H1 (cell line): ENCODE results near the gene TOP3B. TPM values are rescaled to one million over a fixed set of nuclear protein-coding genes. Genes with fewer than 3 reads are reported as not detected.

ENCODE experiments used
- CTCF ChIA-PET: fragments of 300-600 bp; sonication (Branson Sonifier 250); formaldehyde crosslinking; loops from one replicate; lab custom pipeline; 2021; ENCODE audit not compliant: partially characterized antibody; lab: Charles Lee
- POLR2A ChIA-PET: fragments of 300-600 bp; sonication (Branson Sonifier 250); formaldehyde crosslinking; loops from one replicate; lab custom pipeline; 2021; ENCODE audit warnings: inconsistent platforms; ENCODE audit not compliant: partially characterized antibody; lab: Charles Lee
- DNase-seq, 2 experiments: peaks; one replicate each; pipeline versions ENCODE4 v3.0.0 to v3.0.0-alpha.2; 2010 to 2022; ENCODE audit warnings: low spot score in 2 of 2, low read depth in 1 of 2, mixed read lengths in 1 of 2
- FAIRE-seq: peaks from 2 replicates; lab custom pipeline; 2011; peaks lifted over from hg19 to GRCh38; lab: Jason Lieb, UNC
- H2AFZ ChIP-seq: 2 replicates; pipeline ENCODE4 v1.8.1; 2012; ENCODE audit warnings: low read length, inconsistent platforms
- H2AK5ac ChIP-seq: 2 replicates; pipeline ENCODE4 v1.6.1; 2013; ENCODE audit warnings: low read depth, low read length
- H2BK120ac ChIP-seq: replicated peaks from 2 replicates; pipeline ENCODE3; 2013; ENCODE audit warnings: low read depth, low read length, inconsistent platforms
- H2BK12ac ChIP-seq: 2 replicates; pipeline ENCODE4 v1.6.1; 2013; ENCODE audit warnings: low read depth, low read length
- H2BK15ac ChIP-seq: 2 replicates; pipeline ENCODE4 v1.6.1; 2013; ENCODE audit warnings: low read length
- H2BK20ac ChIP-seq: 2 replicates; pipeline ENCODE4 v1.6.1; 2013; ENCODE audit warnings: low read length
- H2BK5ac ChIP-seq: 2 replicates; pipeline ENCODE4 v1.6.1; 2013; ENCODE audit warnings: low read depth, low read length
- H3K14ac ChIP-seq: 2 replicates; pipeline ENCODE4 v1.6.1; 2013; ENCODE audit warnings: inconsistent platforms; ENCODE audit not compliant: insufficient read length
- H3K18ac ChIP-seq: 2 replicates; pipeline ENCODE4 v1.6.1; 2013; ENCODE audit warnings: low read length; ENCODE audit errors: extremely low read depth
- H3K23ac ChIP-seq: 2 replicates; pipeline ENCODE4 v1.6.1; 2013; ENCODE audit warnings: inconsistent platforms; ENCODE audit not compliant: insufficient read length
- H3K23me2 ChIP-seq: 2 replicates; pipeline ENCODE4 v1.6.1; 2013; ENCODE audit warnings: low read depth, low read length
- H3K27ac ChIP-seq: 2 replicates; pipeline ENCODE4 v1.6.1; 2011; ENCODE audit warnings: low read depth, low read length, inconsistent platforms
- H3K27me3 ChIP-seq, 4 experiments: replicated peaks in 1 of 4; 1 replicate in 1 of 4; 2 replicates in 3 of 4; pipeline versions ENCODE4 v1.6.1 to v1.8.1; 2011 to 2013; ENCODE audit warnings: low read length in 3 of 4, mild to moderate bottlenecking in 3 of 4, inconsistent platforms in 2 of 4, mixed read lengths in 2 of 4, moderate library complexity in 1 of 4; ENCODE audit not compliant: control insufficient read depth in 3 of 4, insufficient read depth in 3 of 4; ENCODE audit errors: extremely low read depth in 1 of 4
- H3K36me3 ChIP-seq, 4 experiments: 2 replicates each; pipeline versions ENCODE4 v1.6.1 to v1.8.1; 2011 to 2013; ENCODE audit warnings: mild to moderate bottlenecking in 4 of 4, low read length in 3 of 4, moderate library complexity in 2 of 4, control low read depth in 1 of 4, inconsistent platforms in 1 of 4; ENCODE audit not compliant: insufficient read depth in 4 of 4, control insufficient read depth in 2 of 4
- H3K4ac ChIP-seq: replicated peaks from 2 replicates; pipeline ENCODE3; 2013; ENCODE audit warnings: low read length, low read depth, mixed read lengths, inconsistent platforms; ENCODE audit not compliant: insufficient read length
- H3K4me1 ChIP-seq, 4 experiments: replicated peaks in 1 of 4; 1 replicate in 1 of 4; 2 replicates in 3 of 4; pipeline versions ENCODE4 v1.6.1 to v1.8.1; 2011 to 2013; ENCODE audit warnings: low read length in 3 of 4, inconsistent platforms in 2 of 4, mixed read lengths in 1 of 4; ENCODE audit not compliant: insufficient read depth in 4 of 4, control insufficient read depth in 3 of 4
- H3K4me2 ChIP-seq, 2 experiments: 2 replicates each; pipeline versions ENCODE4 v1.6.1 to v1.8.1; 2011 to 2013; ENCODE audit warnings: low read depth in 2 of 2, low read length in 2 of 2, control low read depth in 1 of 2, inconsistent platforms in 1 of 2, mild to moderate bottlenecking in 1 of 2; ENCODE audit not compliant: insufficient read depth in 1 of 2
- H3K4me3 ChIP-seq, 4 experiments: fragments of 200-600, 300-600 bp in 1 of 4; sonication (generic), shearing (Covaris generic), sonication (Bioruptor Twin) in 1 of 4; 2 replicates each; pipeline versions ENCODE4 v1.5.1 to v1.8.1; 2011 to 2016; ENCODE audit warnings: low read length in 4 of 4, low read depth in 3 of 4, control low read depth in 2 of 4, inconsistent platforms in 2 of 4, mild to moderate bottlenecking in 2 of 4, mixed read lengths in 1 of 4, moderate library complexity in 1 of 4; ENCODE audit not compliant: insufficient read depth in 2 of 4; ENCODE audit errors: extremely low read depth in 1 of 4
- H3K56ac ChIP-seq: replicated peaks from 2 replicates; pipeline ENCODE3; 2013; ENCODE audit warnings: low read depth, mild to moderate bottlenecking, mixed read lengths, low read length, inconsistent platforms; ENCODE audit not compliant: insufficient read length
- H3K79me1 ChIP-seq: 2 replicates; pipeline ENCODE4 v1.6.1; 2013; ENCODE audit warnings: low read depth, low read length, control low read depth
- H3K79me2 ChIP-seq, 2 experiments: 2 replicates each; pipeline versions ENCODE4 v1.6.1 to v1.8.1; 2012 to 2013; ENCODE audit warnings: low read length in 2 of 2, mild to moderate bottlenecking in 2 of 2, inconsistent platforms in 1 of 2; ENCODE audit not compliant: insufficient read depth in 2 of 2, control insufficient read depth in 1 of 2
- H3K9ac ChIP-seq, 4 experiments: replicated peaks in 1 of 4; 1 replicate in 1 of 4; 2 replicates in 3 of 4; pipeline versions ENCODE4 v1.6.1 to v1.8.1; 2011 to 2013; ENCODE audit warnings: low read depth in 3 of 4, low read length in 3 of 4, control low read depth in 2 of 4, mild to moderate bottlenecking in 2 of 4, moderate library complexity in 2 of 4, inconsistent platforms in 1 of 4; ENCODE audit errors: extremely low read depth in 1 of 4
- H3K9me3 ChIP-seq, 2 experiments: 2 replicates each; pipeline versions ENCODE4 v1.6.1 to v1.8.1; 2012 to 2013; ENCODE audit warnings: mild to moderate bottlenecking in 2 of 2, moderate library complexity in 2 of 2, control low read depth in 1 of 2, inconsistent platforms in 1 of 2, low read depth in 1 of 2, low read length in 1 of 2, mixed read lengths in 1 of 2; ENCODE audit not compliant: insufficient read depth in 2 of 2
- H4K20me1 ChIP-seq, 2 experiments: replicated peaks in 1 of 2; 2 replicates each; pipeline versions ENCODE3 to v1.8.1; 2011 to 2013; ENCODE audit warnings: inconsistent platforms in 2 of 2, low read length in 2 of 2, mild to moderate bottlenecking in 1 of 2; ENCODE audit not compliant: insufficient read depth in 2 of 2, control insufficient read depth in 1 of 2
- H4K5ac ChIP-seq: 2 replicates; pipeline ENCODE4 v1.6.1; 2013; ENCODE audit warnings: low read length, low read depth, mixed read lengths, inconsistent platforms; ENCODE audit not compliant: insufficient read length
- H4K8ac ChIP-seq: 2 replicates; pipeline ENCODE4 v1.8.0; 2013; ENCODE audit warnings: mild to moderate bottlenecking, moderate library complexity, low read length, inconsistent platforms; ENCODE audit not compliant: insufficient read depth; ENCODE audit errors: extremely low read depth
- H4K91ac ChIP-seq: replicated peaks from 2 replicates; pipeline ENCODE3; 2013; ENCODE audit warnings: low read length, mixed read lengths, inconsistent platforms; ENCODE audit not compliant: insufficient read length
- SP2 ChIP-seq: IDR thresholded peaks from 2 replicates; pipeline ENCODE4 v1.6.1; 2012; ENCODE audit warnings: mild to moderate bottlenecking, low read length, inconsistent platforms
- TEAD4 ChIP-seq: IDR thresholded peaks from 2 replicates; pipeline ENCODE4 v1.6.1; 2012; ENCODE audit warnings: low read depth, low read length, inconsistent platforms, mixed read lengths
- WGBS, 2 experiments: shearing (Covaris generic) in 1 of 2; methylation state at CpG; one replicate each; pipeline versions ENCODE4 v1.1.6 to v1.1.7; 2013 to 2015; ENCODE audit warnings: low lambda C conversion rate in 2 of 2, mixed read lengths in 2 of 2, inconsistent platforms in 1 of 2, low coverage in 1 of 2, missing lambda C conversion rate in 1 of 2; ENCODE audit not compliant: insufficient replicate concordance in 2 of 2, insufficient coverage in 1 of 2, insufficient read length in 1 of 2; ENCODE audit errors: extremely low coverage in 1 of 2, missing lambda C conversion rate in 1 of 2; 5-methylcytosine and 5-hydroxymethylcytosine counted together
- polyA plus RNA-seq, 7 experiments: library from polyadenylated mRNA; depleted of rRNA in 3 of 7; stranded (reverse) in 5 of 7; unstranded in 2 of 7; fragments of >200 nt in 5 of 7; fragments of 200-250 nt in 2 of 7; gene quantifications; 1 replicate in 5 of 7; 2 replicates in 1 of 7; 4 replicates in 1 of 7; pipeline versions ENCODE4 v1.2.1 to v1.2.3, GENCODE V29; 2011 to 2013; ENCODE audit warnings: missing spikeins in 2 of 7, mixed read lengths in 2 of 7
- total RNA-seq: library from RNA; stranded (reverse); fragmentation: NEBNext Ultra II Directional; extraction: Animal tissue kit (Norgen Biotek cat#: 25700); gene quantifications from 2 replicates; pipeline ENCODE4 v1.2.1, GENCODE V29; 2021

TOP3B gene
- total and polyA plus RNA-seq, 2 of the 8 experiments (the other 6 are each of a cell fraction or from before 2014, with no cell fraction given), result 30.4 to 52.8 TPM

DNA sequence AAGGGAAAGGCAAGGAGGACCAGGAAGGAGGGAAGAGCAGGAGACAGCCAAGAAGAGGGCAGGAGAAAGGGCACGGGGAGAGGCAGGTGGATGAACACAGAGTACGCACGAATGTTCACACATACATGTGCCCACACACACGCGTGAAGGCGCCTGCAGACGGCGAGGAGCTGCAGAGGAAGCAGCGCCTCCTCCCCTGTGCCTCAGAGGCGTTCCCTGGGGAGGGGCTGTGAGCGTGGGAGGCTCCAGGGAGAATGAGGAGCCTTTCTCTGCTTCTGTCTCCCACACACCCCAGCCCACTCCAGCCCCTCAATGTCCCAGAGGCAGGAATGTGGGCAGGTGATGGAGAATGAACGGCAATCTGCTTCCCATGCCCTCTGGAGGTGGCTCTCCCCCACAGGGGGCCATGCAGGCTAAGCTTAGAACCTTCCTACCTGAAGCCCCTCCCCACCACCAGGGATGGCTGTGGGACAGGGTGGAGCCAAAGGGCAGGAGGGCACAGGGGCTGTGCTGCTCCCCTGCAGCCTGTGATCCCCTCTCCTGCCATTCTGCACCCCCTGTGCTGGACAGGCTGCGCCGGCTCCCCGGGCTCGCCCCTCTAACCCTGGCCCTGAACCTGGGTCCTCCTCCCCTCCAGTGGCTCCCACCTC lies 55.3 kb downstream of the TOP3B start:
- no peak for TF ChIP-seq SP2
- TF ChIP-seq TEAD4, result 0 out of 2 replicates have a peak, but pooled peaks have one; percentile 34
- TF ChIP-seq, all 59 proteins: peak for 1
- no peak for FAIRE-seq
- peak overlapping the region; percentile 83 for H4K91ac ChIP-seq
- H3K36me3 ChIP-seq, result 0 out of 8 replicates have a peak, but pooled peaks cover 0 to 3% (median 0%) of the 10 kb centered on the region in 4 experiments
- no peak overlapping the region for H2AFZ ChIP-seq
- ChIA-PET CTCF (interaction anchor here (1.4 to 2.0 kb wide), 3 partner anchors 10 to 168 kb away, joined by 3 to 16 read pairs (median 13); no protein-coding TSS in a partner anchor), POLR2A (interaction anchor here (0.6 to 1.6 kb wide), 2 partner anchors 9 to 71 kb away, joined by 3 to 8 read pairs; no protein-coding TSS in a partner anchor)
- no peaks in the 10 kb centered on the region for H3K79me1 ChIP-seq
- no peaks in the 10 kb centered on the region for H4K20me1 ChIP-seq
- H2BK12ac ChIP-seq, result peak overlapping the region; percentile 77; the same call in 1 of the 2 replicates
- H3K4me1 ChIP-seq, result peaks cover 0 to 33% (median 26%) of the 10 kb centered on the region in 4 experiments; a peak in 6 of 7 replicates
- H3K4me3 ChIP-seq, result no peak overlapping the region
- peak overlapping the region; percentile 86 for H2BK20ac ChIP-seq
- 0 out of 2 replicates have a peak overlapping the region, but pooled peaks have one; percentile 90 for H2AK5ac ChIP-seq
- no peaks in the 10 kb centered on the region for H3K9me3 ChIP-seq
- no peak overlapping the region for H3K9ac ChIP-seq
- no peak overlapping the region for H3K14ac ChIP-seq
- no peaks in the 10 kb centered on the region for H3K27me3 ChIP-seq
- H2BK5ac ChIP-seq, result 0 out of 2 replicates have a peak overlapping the region, but pooled peaks have one; percentile 71
- peak overlapping the region; percentile 90 for H3K18ac ChIP-seq
- no peak overlapping the region for H4K5ac ChIP-seq
- WGBS, 2 experiments, result 91% methylated on average over 11 of the region's 16 CpGs; no CpG with 5 or more reads in 1 of the 2 experiments
- H3K79me2 ChIP-seq, result no peaks in the 10 kb centered on the region
- peak overlapping the region; percentile 63 for H3K4ac ChIP-seq
- H2BK15ac ChIP-seq, result peak overlapping the region; percentile 92; the same call in 1 of the 2 replicates
- H3K23ac ChIP-seq, result no peak overlapping the region
- no peaks in the 10 kb centered on the region for H3K23me2 ChIP-seq
- H2BK120ac ChIP-seq, result no peak overlapping the region
- H3K27ac ChIP-seq, result 0 out of 2 replicates have a peak overlapping the region, but pooled peaks have one; percentile 30
- peak in 1 of 2 experiments; percentile 62 for DNase-seq
- peak overlapping the region; percentile 7 for H3K56ac ChIP-seq
- H4K8ac ChIP-seq, result 0 out of 2 replicates have a peak overlapping the region, but pooled peaks have one; percentile 15
- no peak overlapping the region for H3K4me2 ChIP-seq
